Transverse colon (tissue), 4 donors: ENCODE data around the gene PEF1. TPM values are rescaled to one million over a fixed set of nuclear protein-coding genes. Genes with fewer than 3 reads are reported as not detected.
"Not testable (repeated sequence)": the region's sequence is repeated elsewhere in the genome, so short reads cannot be mapped to it uniquely, and the experiment has no call there.

Experiments
- DNase-seq: peaks from one replicate; pipeline ENCODE4 v3.0.0-alpha.2; 2019
- H3K27ac ChIP-seq, 4 donors: fragments of 200-600 bp; sonication (generic); 2 replicates each; pipeline ENCODE4 v1.5.1; 2016 to 2018; ENCODE audit warnings: inconsistent platforms in 4 of 4
- H3K27me3 ChIP-seq: fragments of 200-600 bp; sonication (generic); 2 replicates; pipeline ENCODE4 v1.5.1; 2017; ENCODE audit warnings: inconsistent platforms
- H3K36me3 ChIP-seq, 4 donors: fragments of 200-600 bp; sonication (generic); 2 replicates each; pipeline ENCODE4 v1.5.1; 2017 to 2019; ENCODE audit warnings: inconsistent platforms in 4 of 4
- H3K4me1 ChIP-seq, 4 donors: fragments of 200-600 bp; sonication (generic); 2 replicates each; pipeline ENCODE4 v1.5.1; 2017 to 2020; ENCODE audit warnings: inconsistent platforms in 4 of 4
- H3K4me3 ChIP-seq, 4 donors: fragments of 200-600 bp; sonication (generic); 1 replicate in 1 of 4; 2 replicates in 3 of 4; pipeline versions ENCODE4 v1.5.1 to v1.6.1; 2017 to 2019; ENCODE audit warnings: inconsistent platforms in 4 of 4
- H3K9me3 ChIP-seq, 2 donors: fragments of 200-600 bp; sonication (generic); 2 replicates each; pipeline ENCODE4 v1.5.1; 2017 to 2019; ENCODE audit warnings: inconsistent platforms in 2 of 2
- EP300 ChIP-seq: sonication (generic); formaldehyde crosslinking; IDR thresholded peaks from one replicate; pipeline ENCODE4 v1.6.1; 2017; ENCODE audit warnings: antibody characterized with exemption, low read depth
- POLR2A ChIP-seq: fragments of 450-650 bp; IDR thresholded peaks from one replicate; pipeline ENCODE4 v1.6.1; 2016; ENCODE audit warnings: antibody characterized with exemption, mild to moderate bottlenecking, moderate library complexity
- POLR2AphosphoS5 ChIP-seq, 3 donors: sonication (generic); formaldehyde crosslinking; IDR thresholded peaks; one replicate each; pipeline ENCODE4 v1.6.1; 2016; ENCODE audit warnings: antibody characterized with exemption in 3 of 3
- WGBS, 2 donors: methylation state at CpG; one replicate each; pipeline ENCODE4 v1.1.5; 2018; ENCODE audit warnings: low coverage in 1 of 2; 5-methylcytosine and 5-hydroxymethylcytosine counted together
- in situ Hi-C, 4 donors: fragments of 200-750 bp; cut with MboI; loops; one replicate each; pipeline versions ENCODE4 v1.15.0 to v1.15.1; 2017; ENCODE audit warnings: low sequenced_read_pairs in 3 of 4, low pct_ligation_motif_present in 1 of 4, low pct_unique_long_range_greater_than_20kb in 1 of 4
- intact Hi-C: fragments of 100-400 bp; cut with DNase I; formaldehyde crosslinking; loops from one replicate; pipeline ENCODE4 v1.15.1; 2023; ENCODE audit warnings: low total_unique reads
- total RNA-seq, 4 donors: library from RNA; depleted of rRNA; stranded (reverse); fragments of >200 nt; gene quantifications; one replicate each; pipeline ENCODE4 v1.1.0, GENCODE V29; 2016
- TF ChIP-seq, protein P1 (sequence below), 5 experiments: fragments of 200-600 bp in 3 of 5; fragments of 450-650 bp in 2 of 5; sonication (generic) in 3 of 5; IDR thresholded peaks; 1 replicate in 2 of 5; 2 replicates in 3 of 5; pipeline ENCODE4 v1.5.1; 2016 to 2017; ENCODE audit warnings: antibody characterized with exemption in 5 of 5, inconsistent platforms in 3 of 5, mild to moderate bottlenecking in 2 of 5, moderate library complexity in 1 of 5

PEF1 gene
- total RNA-seq, 4 donors from 2014 or later, result 12.3 to 61.7 (median 49.9) TPM

DNA sequence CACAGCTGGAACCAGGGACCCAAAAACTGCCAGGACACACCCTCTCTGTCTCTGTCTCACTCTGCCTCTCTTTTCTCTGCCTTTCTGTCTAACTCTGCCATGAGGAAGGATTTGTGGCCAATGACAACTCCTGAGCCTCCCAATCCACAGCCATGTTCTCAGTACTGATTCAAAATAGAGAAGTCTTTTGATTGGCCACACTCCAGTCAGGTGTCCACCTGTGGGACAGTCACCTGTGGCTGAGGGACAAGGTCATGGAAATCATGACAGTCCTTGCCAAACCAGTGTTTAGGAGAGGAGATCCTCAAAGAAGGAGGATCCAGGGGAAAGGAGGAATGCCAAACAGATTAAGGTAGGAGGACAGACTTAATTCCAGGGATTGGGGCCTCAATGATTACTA, 52.5 kb downstream of the PEF1 start:
- no peak for DNase-seq
- H3K4me1 ChIP-seq, result peaks cover 15 to 35% (median 31%) of the 10 kb centered on the region in 4 donors
- in situ Hi-C loops (no loop called here), intact Hi-C loops (no loop called here)
- no peaks in the 10 kb centered on the region for H3K9me3 ChIP-seq
- no peaks in the 10 kb centered on the region for H3K36me3 ChIP-seq
- TF ChIP-seq, protein P1, sequence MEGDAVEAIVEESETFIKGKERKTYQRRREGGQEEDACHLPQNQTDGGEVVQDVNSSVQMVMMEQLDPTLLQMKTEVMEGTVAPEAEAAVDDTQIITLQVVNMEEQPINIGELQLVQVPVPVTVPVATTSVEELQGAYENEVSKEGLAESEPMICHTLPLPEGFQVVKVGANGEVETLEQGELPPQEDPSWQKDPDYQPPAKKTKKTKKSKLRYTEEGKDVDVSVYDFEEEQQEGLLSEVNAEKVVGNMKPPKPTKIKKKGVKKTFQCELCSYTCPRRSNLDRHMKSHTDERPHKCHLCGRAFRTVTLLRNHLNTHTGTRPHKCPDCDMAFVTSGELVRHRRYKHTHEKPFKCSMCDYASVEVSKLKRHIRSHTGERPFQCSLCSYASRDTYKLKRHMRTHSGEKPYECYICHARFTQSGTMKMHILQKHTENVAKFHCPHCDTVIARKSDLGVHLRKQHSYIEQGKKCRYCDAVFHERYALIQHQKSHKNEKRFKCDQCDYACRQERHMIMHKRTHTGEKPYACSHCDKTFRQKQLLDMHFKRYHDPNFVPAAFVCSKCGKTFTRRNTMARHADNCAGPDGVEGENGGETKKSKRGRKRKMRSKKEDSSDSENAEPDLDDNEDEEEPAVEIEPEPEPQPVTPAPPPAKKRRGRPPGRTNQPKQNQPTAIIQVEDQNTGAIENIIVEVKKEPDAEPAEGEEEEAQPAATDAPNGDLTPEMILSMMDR (IDR thresholded peaks at IDR 0.05), result no peak
- no peak for TF ChIP-seq POLR2AphosphoS5 (IDR thresholded peaks at IDR 0.05)
- TF ChIP-seq POLR2A, result no peak
- TF ChIP-seq EP300, result no peak
- no peaks in the 10 kb centered on the region for H3K27me3 ChIP-seq
- H3K4me3 ChIP-seq, result no peak overlapping the region
- peak overlapping the region; percentile 4 to 93 (median 36) for H3K27ac ChIP-seq

DNA sequence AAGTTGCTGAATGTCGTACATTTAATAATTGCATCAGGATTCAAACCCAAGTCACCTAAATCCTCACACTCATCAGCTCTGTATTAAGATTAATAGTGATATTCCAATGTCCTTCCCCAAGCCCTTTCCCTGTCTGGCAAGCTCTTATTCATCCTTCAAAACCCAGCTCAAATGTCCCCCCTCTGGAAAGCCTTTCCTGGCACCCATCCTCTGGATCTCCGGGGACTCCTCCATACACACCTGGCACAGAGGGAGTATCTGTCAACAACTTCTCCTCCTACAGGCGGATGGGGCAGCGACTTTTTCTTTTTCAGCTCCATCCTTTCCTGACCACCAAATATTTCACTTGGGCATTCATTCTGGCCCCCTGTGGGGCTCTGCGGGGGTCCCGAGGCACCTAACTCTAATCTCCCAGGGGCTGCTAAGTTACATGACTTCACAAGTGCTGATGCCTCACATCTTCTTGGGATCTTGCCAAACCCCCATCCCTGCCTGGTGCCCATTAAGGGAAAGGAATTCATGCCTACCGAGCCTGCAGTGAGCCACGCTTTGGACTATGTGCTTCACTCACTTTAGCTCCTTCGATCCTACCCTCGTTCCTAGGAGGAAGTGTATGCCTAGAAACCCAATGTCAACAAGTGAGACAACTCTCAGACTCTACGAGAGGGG, 53.1 kb downstream of the PEF1 start:
- H3K36me3 ChIP-seq, result no peaks in the 10 kb centered on the region

GRCh38 chr1:31588751-31589515, 55.7 kb downstream of the PEF1 start:
- H3K27me3 ChIP-seq, result no peaks in the 10 kb centered on the region
- H3K4me3 ChIP-seq, result peak overlapping the region; percentile 35 to 53 (median 42)
- intact Hi-C loops (no loop called here), in situ Hi-C loops (no loop called here)
- no peaks in the 10 kb centered on the region for H3K9me3 ChIP-seq
- H3K36me3 ChIP-seq, result no peaks in the 10 kb centered on the region
- TF ChIP-seq EP300 (no peak), POLR2AphosphoS5 (IDR thresholded peaks at IDR 0.05) (peak in 2 of 3 donors; percentile 4 to 16), POLR2A (peak; percentile 39)
- H3K4me1 ChIP-seq, result peaks cover 22 to 56% (median 44%) of the 10 kb centered on the region in 4 donors
- 25% methylated on average over 17 of the region's 62 CpGs; no CpG with 5 or more reads in 1 of the 2 donors for WGBS, 2 donors
- peak overlapping the region; percentile 89 to 93 (median 92) for H3K27ac ChIP-seq
- DNase-seq, result peak; percentile 69

More for the DNA sequence above, 53.1 kb downstream of the PEF1 start:
- in situ Hi-C loops, result no loop called here
- TF ChIP-seq, protein P1 (IDR thresholded peaks at IDR 0.05), result no peak
- TF ChIP-seq POLR2AphosphoS5 (IDR thresholded peaks at IDR 0.05), result no peak
- peaks cover 15 to 38% (median 36%) of the 10 kb centered on the region in 4 donors for H3K4me1 ChIP-seq
- WGBS, 2 donors, result 58 to 59% methylated on average over 5 to 11 of the region's 11 CpGs
- H3K9me3 ChIP-seq, result no peaks in the 10 kb centered on the region
- H3K27ac ChIP-seq, result peak overlapping the region; percentile 4 to 93 (median 76)
- intact Hi-C loops, result no loop called here
- no peak for DNase-seq
- no peak overlapping the region for H3K4me3 ChIP-seq
- no peaks in the 10 kb centered on the region for H3K27me3 ChIP-seq

DNA sequence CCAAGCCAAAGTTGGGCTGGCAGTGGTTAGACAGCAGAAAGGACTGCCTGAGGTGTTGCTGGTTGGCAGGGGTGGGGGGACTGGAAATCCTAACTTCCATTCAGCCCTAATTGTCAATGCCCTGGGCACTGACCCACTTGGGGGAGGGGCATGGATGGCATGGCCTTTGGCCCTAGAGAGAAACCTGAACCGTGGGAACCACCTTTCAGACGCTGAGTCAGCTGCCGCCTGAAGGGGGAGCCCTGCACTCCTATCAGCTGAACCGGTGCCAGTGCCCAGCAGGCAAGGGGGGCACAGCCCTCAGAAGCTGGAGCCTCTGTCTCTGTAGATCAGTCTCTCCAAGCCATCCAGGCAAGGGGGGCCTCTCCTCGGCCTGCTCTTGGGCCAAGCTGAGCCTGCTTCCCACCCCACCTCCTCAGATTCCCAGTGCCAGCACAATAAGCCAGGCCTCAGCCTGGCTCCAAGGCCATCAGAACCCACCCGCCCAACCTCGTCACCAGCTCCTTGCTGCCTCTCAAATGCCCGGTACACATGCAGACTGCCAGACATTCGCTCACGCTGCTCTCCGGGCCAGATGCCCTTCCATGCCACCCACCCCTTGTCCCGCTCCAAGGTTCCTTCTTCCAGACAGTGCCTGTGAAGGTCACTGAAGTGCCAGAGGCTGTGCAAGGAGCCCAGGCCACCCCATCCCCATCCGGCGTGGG, 56.8 kb downstream of the PEF1 start:
- Histone ChIP-seq H3K27me3 (no peaks in the 10 kb centered on the region), H3K36me3 (no peaks in the 10 kb centered on the region), H3K4me3 (peak overlapping the region in 1 of 4 donors; percentile 53), H3K4me1 (peaks cover 31 to 65% (median 55%) of the 10 kb centered on the region in 4 donors), H3K27ac (peak overlapping the region; percentile 89 to 93 (median 92)), H3K9me3 (no peaks in the 10 kb centered on the region)
- no peak for TF ChIP-seq EP300
- TF ChIP-seq POLR2A, result peak; percentile 13
- TF ChIP-seq POLR2AphosphoS5 (IDR thresholded peaks at IDR 0.05), result peak; percentile 2 to 54 (median 52)
- TF ChIP-seq, protein P1 (IDR thresholded peaks at IDR 0.05), result peak; percentile 65 to 80 (median 77)
- in situ Hi-C loops, result no loop called here
- intact Hi-C loops, result no loop called here
- peak; percentile 84 for DNase-seq
- 47% methylated on average over 13 of the region's 14 CpGs; no CpG with 5 or more reads in 1 of the 2 donors for WGBS, 2 donors

GRCh38 chr1:31587328-31587699, 57.4 kb downstream of the PEF1 start:
- H3K27me3 ChIP-seq, DNase-seq, in situ Hi-C loops, intact Hi-C loops, H3K4me3 ChIP-seq, H3K36me3 ChIP-seq, H3K9me3 ChIP-seq: not testable (repeated sequence)
- WGBS, 2 donors, result 89 to 100% methylated on average over 3 to 5 of the region's 5 CpGs
- Histone ChIP-seq H3K27ac (peak overlapping the region; percentile 89 to 93 (median 92)), H3K4me1 (peaks cover 36 to 71% (median 60%) of the 10 kb centered on the region in 4 donors)
